Peyer's patch (tissue), 4 donors: ENCODE results near the gene MXRA7. TPM values are rescaled to one million over a fixed set of nuclear protein-coding genes. Genes with fewer than 3 reads are reported as not detected.
A peak's percentile ranks its signal among the peaks of the same experiment; 100 is the strongest.
"Not testable (repeated sequence)": the region's sequence is repeated elsewhere in the genome, so short reads cannot be mapped to it uniquely, and the experiment has no call there.

ENCODE experiments used
- DNase-seq, 3 donors: peaks; one replicate each; pipeline ENCODE4 v3.0.0-alpha.2; 2017 to 2019
- H3K27ac ChIP-seq, 4 donors: fragments of 200-600 bp; sonication (generic); one replicate each; pipeline ENCODE4 v1.5.1; 2016 to 2019
- H3K27me3 ChIP-seq, 2 donors: fragments of 200-600 bp; sonication (generic); one replicate each; pipeline ENCODE4 v1.5.1; 2019
- H3K36me3 ChIP-seq, 3 donors: fragments of 200-600 bp; sonication (generic); one replicate each; pipeline ENCODE4 v1.5.1; 2016 to 2019
- H3K4me1 ChIP-seq, 4 donors: fragments of 200-600 bp; sonication (generic); one replicate each; pipeline ENCODE4 v1.5.1; 2016 to 2019
- H3K4me3 ChIP-seq, 4 donors: fragments of 200-600 bp; sonication (generic); 1 replicate in 3 of 4; 2 replicates in 1 of 4; pipeline ENCODE4 v1.5.1; 2016 to 2019; ENCODE audit warnings: mild to moderate bottlenecking in 1 of 4
- H3K9me3 ChIP-seq, 4 donors: fragments of 200-600 bp; sonication (generic); one replicate each; pipeline ENCODE4 v1.5.1; 2016 to 2019; ENCODE audit warnings: mild to moderate bottlenecking in 1 of 4
- POLR2A ChIP-seq, 2 donors: fragments of 450-650 bp; IDR thresholded peaks; one replicate each; pipeline ENCODE4 v1.5.1; 2017; ENCODE audit warnings: antibody characterized with exemption in 2 of 2, mild to moderate bottlenecking in 2 of 2, moderate library complexity in 2 of 2
- total RNA-seq, 4 donors: library from RNA; depleted of rRNA; stranded (reverse); fragments of >200 nt; gene quantifications; one replicate each; pipeline ENCODE4 v1.1.0, GENCODE V29; 2016
- TF ChIP-seq, protein P1 (sequence below), 6 experiments: fragments of 450-650 bp in 4 of 6; fragments of 200-600 bp in 2 of 6; sonication (generic) in 1 of 6; IDR thresholded peaks; one replicate each; pipeline ENCODE4 v1.5.1; 2017 to 2019; ENCODE audit warnings: antibody characterized with exemption in 6 of 6, mild to moderate bottlenecking in 3 of 6, moderate library complexity in 1 of 6

MXRA7 gene
- total RNA-seq, 4 donors from 2014 or later = 9.1 to 27.3 (median 23.4) TPM

DNA sequence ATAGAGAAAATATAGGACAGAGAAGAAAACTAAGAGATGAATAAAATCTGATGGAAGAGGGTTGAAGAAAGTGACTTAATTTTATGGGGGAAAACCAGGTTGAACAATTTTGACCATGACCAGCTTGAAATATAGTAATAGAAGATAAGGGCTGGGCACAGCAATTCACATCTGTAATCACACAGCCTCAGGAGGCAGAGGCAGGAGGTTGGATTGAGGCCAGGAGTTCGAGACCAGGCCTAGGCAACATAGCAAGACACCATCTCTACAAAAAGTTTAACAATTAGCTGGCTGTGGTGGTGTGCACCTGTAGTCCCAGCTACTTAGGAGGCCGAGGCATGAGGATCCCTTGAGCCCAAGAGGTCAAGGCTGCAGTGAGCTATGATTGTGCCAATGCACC is 8.7 kb downstream of the MXRA7 start:
- peak overlapping the region in 1 of 4 donors; percentile 83 for H3K27ac ChIP-seq
- no peaks in the 10 kb centered on the region for H3K9me3 ChIP-seq

GRCh38 chr17:76701471-76701967 is 9.2 kb downstream of the MXRA7 start:
- peak overlapping the region in 1 of 4 donors; percentile 26 for H3K4me3 ChIP-seq
- peak overlapping the region; percentile 55 to 83 (median 70) for H3K27ac ChIP-seq
- H3K27me3 ChIP-seq = no peaks in the 10 kb centered on the region
- H3K9me3 ChIP-seq = no peaks in the 10 kb centered on the region
- no peak for DNase-seq
- H3K4me1 ChIP-seq = peaks cover 0 to 28% (median 0%) of the 10 kb centered on the region in 4 donors
- TF ChIP-seq POLR2A (IDR thresholded peaks at IDR 0.05) = no peak
- TF ChIP-seq, protein P1, sequence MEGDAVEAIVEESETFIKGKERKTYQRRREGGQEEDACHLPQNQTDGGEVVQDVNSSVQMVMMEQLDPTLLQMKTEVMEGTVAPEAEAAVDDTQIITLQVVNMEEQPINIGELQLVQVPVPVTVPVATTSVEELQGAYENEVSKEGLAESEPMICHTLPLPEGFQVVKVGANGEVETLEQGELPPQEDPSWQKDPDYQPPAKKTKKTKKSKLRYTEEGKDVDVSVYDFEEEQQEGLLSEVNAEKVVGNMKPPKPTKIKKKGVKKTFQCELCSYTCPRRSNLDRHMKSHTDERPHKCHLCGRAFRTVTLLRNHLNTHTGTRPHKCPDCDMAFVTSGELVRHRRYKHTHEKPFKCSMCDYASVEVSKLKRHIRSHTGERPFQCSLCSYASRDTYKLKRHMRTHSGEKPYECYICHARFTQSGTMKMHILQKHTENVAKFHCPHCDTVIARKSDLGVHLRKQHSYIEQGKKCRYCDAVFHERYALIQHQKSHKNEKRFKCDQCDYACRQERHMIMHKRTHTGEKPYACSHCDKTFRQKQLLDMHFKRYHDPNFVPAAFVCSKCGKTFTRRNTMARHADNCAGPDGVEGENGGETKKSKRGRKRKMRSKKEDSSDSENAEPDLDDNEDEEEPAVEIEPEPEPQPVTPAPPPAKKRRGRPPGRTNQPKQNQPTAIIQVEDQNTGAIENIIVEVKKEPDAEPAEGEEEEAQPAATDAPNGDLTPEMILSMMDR (IDR thresholded peaks at IDR 0.05) = no peak
- H3K36me3 ChIP-seq = no peaks in the 10 kb centered on the region

More for the DNA sequence above, 8.7 kb downstream of the MXRA7 start:
- DNase-seq = no peak
- Histone ChIP-seq H3K4me1 (peaks cover 0 to 24% (median 0%) of the 10 kb centered on the region in 4 donors), H3K36me3 (no peaks in the 10 kb centered on the region), H3K27me3 (no peaks in the 10 kb centered on the region), H3K4me3 (no peak overlapping the region)
- no peak for TF ChIP-seq POLR2A (IDR thresholded peaks at IDR 0.05)
- TF ChIP-seq, protein P1 (IDR thresholded peaks at IDR 0.05) = no peak

DNA sequence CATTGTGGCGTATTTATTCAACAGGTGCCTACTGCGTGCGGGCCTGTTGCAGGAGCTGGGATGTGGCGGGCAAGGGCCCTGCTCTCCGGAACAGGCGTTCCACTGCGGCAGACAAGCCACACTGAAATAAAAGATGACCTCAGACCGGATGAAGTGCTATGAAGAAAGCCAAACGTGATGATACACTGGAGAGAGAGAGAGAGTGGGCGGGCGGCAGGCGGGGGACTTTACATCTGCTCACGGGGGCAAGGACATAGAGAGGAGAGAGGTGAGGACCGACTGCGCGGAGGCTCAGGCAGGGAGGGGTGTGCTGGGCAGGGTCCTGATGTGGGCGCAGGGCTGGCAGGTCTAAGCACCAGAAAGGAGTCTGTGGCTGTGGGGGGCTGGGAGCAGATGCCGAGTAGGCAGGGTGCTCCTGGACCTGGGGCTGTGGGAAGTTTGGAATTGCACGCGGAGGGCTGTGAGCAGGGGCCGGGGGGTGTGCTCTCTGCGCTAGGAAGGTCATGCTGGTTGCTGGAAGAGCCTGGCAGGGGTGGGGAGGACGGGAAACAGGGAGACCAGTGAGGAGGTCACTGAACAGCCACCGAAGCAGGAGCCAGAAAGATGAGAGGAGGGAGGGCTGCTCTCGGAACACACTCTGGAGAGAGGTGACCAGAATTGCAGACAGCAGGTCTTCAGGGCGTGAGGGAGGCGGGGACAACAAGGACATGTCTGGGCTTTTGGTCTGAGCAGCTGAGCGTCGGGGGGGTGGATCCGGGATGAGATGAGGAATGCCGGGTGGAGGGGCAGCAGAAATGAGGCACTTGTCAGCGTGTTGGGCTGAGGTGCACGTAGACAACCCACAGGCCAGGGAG is 9.9 kb downstream of the MXRA7 start:
- peaks cover 0 to 28% (median 0%) of the 10 kb centered on the region in 4 donors for H3K4me1 ChIP-seq
- DNase-seq = peak in 2 of 3 donors; percentile 43 to 60
- H3K9me3 ChIP-seq = no peaks in the 10 kb centered on the region
- H3K36me3 ChIP-seq = no peaks in the 10 kb centered on the region
- TF ChIP-seq, protein P1 (IDR thresholded peaks at IDR 0.05) = no peak
- TF ChIP-seq POLR2A (IDR thresholded peaks at IDR 0.05) = no peak
- H3K4me3 ChIP-seq = peak overlapping the region in 2 of 4 donors; percentile 13 to 26
- H3K27me3 ChIP-seq = no peaks in the 10 kb centered on the region
- H3K27ac ChIP-seq = peak overlapping the region; percentile 55 to 83 (median 70)

DNA sequence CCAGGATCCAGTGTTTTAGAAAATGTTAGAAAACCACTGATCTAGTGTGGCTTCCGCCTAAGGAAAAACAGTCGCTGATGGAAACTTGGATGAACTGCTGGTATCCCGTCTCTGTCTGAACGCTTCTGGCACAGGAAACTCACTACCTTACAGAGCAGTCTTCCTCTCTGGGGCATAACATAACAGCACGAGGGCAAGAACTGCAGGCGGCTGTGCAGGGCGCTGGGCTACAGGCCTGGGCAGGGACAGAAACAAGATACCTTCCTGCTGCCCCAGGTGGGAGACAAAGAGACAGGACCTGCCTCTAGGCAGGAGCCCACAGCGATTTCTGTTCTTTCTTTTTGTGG is 10.5 kb downstream of the MXRA7 start:
- no peaks in the 10 kb centered on the region for H3K36me3 ChIP-seq
- TF ChIP-seq, protein P1 (IDR thresholded peaks at IDR 0.05) = no peak
- no peak for TF ChIP-seq POLR2A (IDR thresholded peaks at IDR 0.05)
- H3K4me3 ChIP-seq = peak overlapping the region in 1 of 4 donors; percentile 26
- no peaks in the 10 kb centered on the region for H3K9me3 ChIP-seq
- no peaks in the 10 kb centered on the region for H3K27me3 ChIP-seq
- H3K27ac ChIP-seq = peak overlapping the region; percentile 55 to 83 (median 70)
- H3K4me1 ChIP-seq = peaks cover 0 to 28% (median 0%) of the 10 kb centered on the region in 4 donors
- no peak for DNase-seq

GRCh38 chr17:76698466-76698977 is 12.2 kb downstream of the MXRA7 start:
- H3K27ac ChIP-seq = peak overlapping the region in 2 of 4 donors; percentile 35 to 83
- H3K36me3 ChIP-seq, H3K4me3 ChIP-seq, H3K9me3 ChIP-seq, H3K27me3 ChIP-seq, DNase-seq: not testable (repeated sequence)
- peaks cover 0 to 28% (median 0%) of the 10 kb centered on the region in 4 donors for H3K4me1 ChIP-seq
